GM23338 (cell line): ENCODE data around the gene MNDA. TPM values are rescaled to one million over a fixed set of nuclear protein-coding genes. Genes with fewer than 3 reads are reported as not detected.

Experiments used
- ATAC-seq: fragments of 200-7000 bp; cut with Tn5 transposase; 3 replicates; pipeline ENCODE4 v1.9.1; 2020
- DNase-seq: peaks from one replicate; pipeline ENCODE4 v3.0.0-alpha.2; 2015; ENCODE audit warnings: low spot score
- H2AFZ ChIP-seq: fragments of 200-600 bp; sonication (generic); 2 replicates; pipeline ENCODE4 v1.8.0; 2016; ENCODE audit warnings: antibody characterized with exemption, mild to moderate bottlenecking, moderate library complexity
- H3F3A ChIP-seq: fragments of 200-600 bp; sonication (generic); replicated peaks from 2 replicates; pipeline ENCODE4 v1.8.0; 2017; ENCODE audit warnings: antibody characterized with exemption, mixed run types, low read depth
- H3K27ac ChIP-seq: fragments of 200-600 bp; sonication (generic); 2 replicates; pipeline ENCODE4 v1.6.1; 2016; ENCODE audit warnings: low read depth
- H3K27me3 ChIP-seq: fragments of 200-600 bp; sonication (generic); 2 replicates; pipeline ENCODE4 v1.8.0; 2016; ENCODE audit warnings: mild to moderate bottlenecking, mixed run types, moderate library complexity; ENCODE audit not compliant: insufficient read depth
- H3K36me3 ChIP-seq: fragments of 200-600 bp; sonication (generic); 2 replicates; pipeline ENCODE4 v1.8.0; 2016; ENCODE audit warnings: mild to moderate bottlenecking; ENCODE audit not compliant: insufficient read depth
- H3K4me1 ChIP-seq: fragments of 200-600 bp; sonication (generic); 2 replicates; pipeline ENCODE4 v1.8.0; 2016; ENCODE audit warnings: mild to moderate bottlenecking, moderate library complexity; ENCODE audit not compliant: insufficient read depth
- H3K4me2 ChIP-seq: fragments of 200-600 bp; sonication (generic); 2 replicates; pipeline ENCODE4 v1.7.1; 2017; ENCODE audit warnings: mixed run types
- H3K4me3 ChIP-seq: fragments of 200-600 bp; sonication (generic); 2 replicates; pipeline ENCODE4 v1.6.1; 2016; ENCODE audit warnings: mixed run types
- H3K79me2 ChIP-seq: fragments of 200-600 bp; sonication (generic); replicated peaks from 2 replicates; pipeline ENCODE4 v1.8.0; 2017; ENCODE audit warnings: mild to moderate bottlenecking; ENCODE audit not compliant: insufficient read depth
- H3K9me2 ChIP-seq: fragments of 200-600 bp; sonication (generic); 2 replicates; pipeline ENCODE4 v1.8.0; 2017; ENCODE audit not compliant: insufficient read depth
- H4K20me1 ChIP-seq: fragments of 200-600 bp; sonication (generic); replicated peaks from 2 replicates; pipeline ENCODE4 v1.8.0; 2017; ENCODE audit warnings: mild to moderate bottlenecking; ENCODE audit not compliant: insufficient read depth
- H3K27ac Mint-ChIP-seq: 2 replicates; pipeline ENCODE4 v1.8.0; 2020; ENCODE audit warnings: inconsistent platforms, mild to moderate bottlenecking, moderate library complexity, mixed read lengths
- H3K27me3 Mint-ChIP-seq: 3 replicates; pipeline ENCODE4 v1.8.0; 2022; ENCODE audit warnings: low read depth, mild to moderate bottlenecking, moderate library complexity, mixed read lengths, inconsistent platforms; ENCODE audit not compliant: insufficient read depth, poor library complexity
- H3K36me3 Mint-ChIP-seq: 3 replicates; pipeline ENCODE4 v1.8.0; 2021; ENCODE audit warnings: low read depth, mild to moderate bottlenecking, inconsistent platforms, moderate library complexity, mixed read lengths
- H3K4me1 Mint-ChIP-seq: 3 replicates; pipeline ENCODE4 v1.8.0; 2020; ENCODE audit warnings: mild to moderate bottlenecking, inconsistent platforms, mixed read lengths
- H3K4me3 Mint-ChIP-seq: 3 replicates; pipeline ENCODE4 v1.8.0; 2021; ENCODE audit warnings: moderate library complexity, mild to moderate bottlenecking, inconsistent platforms, mixed read lengths
- H3K9me3 Mint-ChIP-seq: 3 replicates; pipeline ENCODE4 v1.8.0; 2020; ENCODE audit warnings: moderate library complexity, mild to moderate bottlenecking, inconsistent platforms, mixed read lengths
- EZH2phosphoT487 ChIP-seq: fragments of 200-600 bp; sonication (generic); IDR thresholded peaks from one replicate; pipeline ENCODE4 v1.8.1; 2018; ENCODE audit warnings: antibody characterized with exemption; ENCODE audit not compliant: unreplicated experiment
- POLR2AphosphoS5 ChIP-seq: IDR thresholded peaks from 2 replicates; pipeline ENCODE4 v1.6.1; 2016; ENCODE audit warnings: antibody characterized with exemption, low read depth
- ZNF331 ChIP-seq: fragments of 250-450 bp; sonication (Bioruptor Pico); IDR thresholded peaks from 2 replicates; pipeline ENCODE4 v1.5.0; 2020; ENCODE audit warnings: low read depth, mild to moderate bottlenecking, moderate library complexity
- long read RNA-seq: library from polyadenylated mRNA; unstranded; transcript quantifications from one replicate; pipeline ENCODE4 v2.0.0, GENCODE V29; 2020; ENCODE audit not compliant: unreplicated experiment
- polyA plus RNA-seq: library from polyadenylated mRNA; unstranded; fragments of >200 nt; fragmentation: Nextera tagmentation; extraction: Ambion mirVana; gene quantifications from 2 replicates; pipeline ENCODE4 v1.2.1, GENCODE V29; 2016
- total RNA-seq: library from RNA; depleted of rRNA; stranded (reverse); fragments of >200 nt; shearing (Covaris generic); gene quantifications from 2 replicates; pipeline ENCODE4 v1.2.3, GENCODE V29; 2014; rRNA removed
- TF ChIP-seq, protein P1 (sequence below): IDR thresholded peaks from 2 replicates; pipeline ENCODE4 v1.6.1; 2016; ENCODE audit warnings: antibody characterized with exemption
- TF ChIP-seq, protein P2 (sequence below), 2 experiments: fragments of 200-600 bp in 1 of 2; sonication (generic) in 1 of 2; conservative IDR thresholded peaks; 2 replicates each; pipeline versions ENCODE4 v1.5.1 to v1.6.1; 2016 to 2017; ENCODE audit warnings: antibody characterized with exemption in 2 of 2, low read depth in 2 of 2, mild to moderate bottlenecking in 2 of 2, moderate library complexity in 1 of 2

The MNDA gene
- total RNA-seq (not detected in 2 replicates), polyA plus RNA-seq (not detected in 2 replicates)
- long read RNA-seq = 0 reads

DNA sequence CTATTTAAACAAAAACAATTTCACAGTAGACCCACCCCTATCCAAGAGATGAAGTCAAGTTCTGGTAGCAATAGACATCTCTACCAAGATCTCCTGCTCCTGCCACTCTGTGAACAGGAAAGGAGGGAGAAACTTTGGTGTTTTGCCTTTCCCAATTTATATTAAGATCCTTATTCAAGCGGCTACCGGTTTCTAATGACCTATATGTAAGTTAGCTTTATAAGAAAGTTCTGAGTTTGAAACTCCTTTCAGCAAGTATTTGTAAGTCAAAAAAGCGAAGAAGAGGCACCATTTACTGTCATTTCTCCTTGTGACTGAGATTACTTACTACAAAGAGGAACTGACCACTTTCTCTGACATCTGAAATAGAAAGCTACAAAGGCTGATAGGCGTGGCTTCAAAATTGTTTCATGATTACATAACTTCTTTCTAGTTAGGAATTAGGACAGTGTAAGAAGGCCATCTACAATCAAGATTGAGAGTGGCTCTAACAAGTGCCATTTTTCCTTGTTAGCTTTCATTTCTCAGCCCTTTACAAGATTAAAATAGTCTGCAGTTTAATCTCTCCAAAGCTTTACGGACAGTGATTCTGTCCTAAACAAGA lies at the start of gene MNDA:
Gene MNDA, plus strand, starts transcription at position 448 of the 604 bp plus-strand sequence. CDS start 10,803 bp downstream, outside the sequence.
- no peaks in the 10 kb centered on the region for H3K4me1 Mint-ChIP-seq
- peaks cover 30% of the 10 kb centered on the region for H3K36me3 Mint-ChIP-seq
- Histone ChIP-seq H3K4me1 (no peaks in the 10 kb centered on the region), H3K79me2 (no peaks in the 10 kb centered on the region), H3K4me2 (no peak within 1 kb of the TSS), H3F3A (no peaks in the 10 kb centered on the region), H3K27me3 (no peaks in the 10 kb centered on the region), H4K20me1 (no peaks in the 10 kb centered on the region), H3K9me2 (no peaks in the 10 kb centered on the region), H3K4me3 (no peak within 1 kb of the TSS), H3K27ac (no peak within 1 kb of the TSS), H3K36me3 (no peaks in the 10 kb centered on the region; the same call in 1 of the 2 replicates), H2AFZ (no peak within 1 kb of the TSS)
- no peaks in the 10 kb centered on the region for H3K27me3 Mint-ChIP-seq
- ATAC-seq = no peak
- no peak for DNase-seq
- H3K9me3 Mint-ChIP-seq = peaks cover 36% of the 10 kb centered on the region
- H3K4me3 Mint-ChIP-seq = no peak within 1 kb of the TSS
- no peak within 1 kb of the TSS for H3K27ac Mint-ChIP-seq
- TF ChIP-seq, protein P1, sequence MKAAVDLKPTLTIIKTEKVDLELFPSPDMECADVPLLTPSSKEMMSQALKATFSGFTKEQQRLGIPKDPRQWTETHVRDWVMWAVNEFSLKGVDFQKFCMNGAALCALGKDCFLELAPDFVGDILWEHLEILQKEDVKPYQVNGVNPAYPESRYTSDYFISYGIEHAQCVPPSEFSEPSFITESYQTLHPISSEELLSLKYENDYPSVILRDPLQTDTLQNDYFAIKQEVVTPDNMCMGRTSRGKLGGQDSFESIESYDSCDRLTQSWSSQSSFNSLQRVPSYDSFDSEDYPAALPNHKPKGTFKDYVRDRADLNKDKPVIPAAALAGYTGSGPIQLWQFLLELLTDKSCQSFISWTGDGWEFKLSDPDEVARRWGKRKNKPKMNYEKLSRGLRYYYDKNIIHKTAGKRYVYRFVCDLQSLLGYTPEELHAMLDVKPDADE = no peak
- TF ChIP-seq ZNF331 (CRISPR knock-in tag) (no peak), POLR2AphosphoS5 (no peak), EZH2phosphoT487 (no peak)
- TF ChIP-seq, protein P2, sequence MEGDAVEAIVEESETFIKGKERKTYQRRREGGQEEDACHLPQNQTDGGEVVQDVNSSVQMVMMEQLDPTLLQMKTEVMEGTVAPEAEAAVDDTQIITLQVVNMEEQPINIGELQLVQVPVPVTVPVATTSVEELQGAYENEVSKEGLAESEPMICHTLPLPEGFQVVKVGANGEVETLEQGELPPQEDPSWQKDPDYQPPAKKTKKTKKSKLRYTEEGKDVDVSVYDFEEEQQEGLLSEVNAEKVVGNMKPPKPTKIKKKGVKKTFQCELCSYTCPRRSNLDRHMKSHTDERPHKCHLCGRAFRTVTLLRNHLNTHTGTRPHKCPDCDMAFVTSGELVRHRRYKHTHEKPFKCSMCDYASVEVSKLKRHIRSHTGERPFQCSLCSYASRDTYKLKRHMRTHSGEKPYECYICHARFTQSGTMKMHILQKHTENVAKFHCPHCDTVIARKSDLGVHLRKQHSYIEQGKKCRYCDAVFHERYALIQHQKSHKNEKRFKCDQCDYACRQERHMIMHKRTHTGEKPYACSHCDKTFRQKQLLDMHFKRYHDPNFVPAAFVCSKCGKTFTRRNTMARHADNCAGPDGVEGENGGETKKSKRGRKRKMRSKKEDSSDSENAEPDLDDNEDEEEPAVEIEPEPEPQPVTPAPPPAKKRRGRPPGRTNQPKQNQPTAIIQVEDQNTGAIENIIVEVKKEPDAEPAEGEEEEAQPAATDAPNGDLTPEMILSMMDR (conservative IDR thresholded peaks at IDR 0.05; ENCODE audit: low read depth in 2 of 2) = no peak

GRCh38 chr1:158793604-158794003 lies 37.5 kb upstream of the MNDA start:
- peak; percentile 68 for DNase-seq
- H3K27me3 Mint-ChIP-seq = no peaks in the 10 kb centered on the region
- no peaks in the 10 kb centered on the region; the same call in 2 of the 3 replicates for H3K4me1 Mint-ChIP-seq
- H3K27ac ChIP-seq = no peak overlapping the region
- H3K79me2 ChIP-seq = no peaks in the 10 kb centered on the region
- no peak overlapping the region for H3K27ac Mint-ChIP-seq
- no peaks in the 10 kb centered on the region for H3K4me1 ChIP-seq
- H3K9me3 Mint-ChIP-seq = peaks cover 2% of the 10 kb centered on the region; the same call in 1 of the 3 replicates
- TF ChIP-seq, protein P2 (conservative IDR thresholded peaks at IDR 0.05; ENCODE audit: low read depth in 2 of 2) = peak; percentile 70 to 84
- no peak for TF ChIP-seq POLR2AphosphoS5
- TF ChIP-seq ZNF331 (CRISPR knock-in tag) = no peak
- H3K27me3 ChIP-seq = no peaks in the 10 kb centered on the region
- H3K4me3 ChIP-seq = no peak overlapping the region
- H3K9me2 ChIP-seq = no peaks in the 10 kb centered on the region
- ATAC-seq = peak; percentile 97
- H3K36me3 ChIP-seq = no peaks in the 10 kb centered on the region
- no peaks in the 10 kb centered on the region for H3K36me3 Mint-ChIP-seq
- no peaks in the 10 kb centered on the region for H4K20me1 ChIP-seq
- H3K4me2 ChIP-seq = no peak overlapping the region
- H3K4me3 Mint-ChIP-seq = no peak overlapping the region
- H2AFZ ChIP-seq = no peak overlapping the region
- no peaks in the 10 kb centered on the region for H3F3A ChIP-seq
